Measurements from ENCODE around the gene CNOT8.

DNA sequence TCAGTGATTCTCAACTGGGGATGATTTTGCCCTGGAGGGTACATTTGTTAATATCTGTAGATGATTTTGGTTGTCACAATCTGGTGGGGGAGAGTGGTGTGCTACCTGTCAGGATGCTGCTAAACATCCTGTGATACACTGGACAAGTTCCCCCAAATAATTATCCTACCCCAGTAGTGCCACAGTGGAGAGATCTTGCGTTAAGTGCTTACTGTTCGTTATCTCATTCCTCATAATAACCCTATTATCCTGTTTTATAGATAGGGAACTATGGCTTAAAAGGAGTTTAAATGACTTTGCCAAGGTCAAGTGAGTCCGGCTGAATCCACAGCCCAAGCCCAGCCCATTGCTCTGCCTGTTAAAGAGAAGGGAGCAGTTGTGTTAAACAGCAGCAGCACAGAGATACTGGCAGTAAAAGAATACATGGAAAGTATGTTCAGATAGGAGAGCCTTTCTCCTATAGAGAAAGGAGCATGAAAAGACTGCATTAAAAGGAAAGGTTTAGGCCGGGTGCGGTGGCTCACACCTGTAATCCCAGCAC lies 15.4 kb downstream of the CNOT8 start:
- TF ChIP-seq, protein P1, sequence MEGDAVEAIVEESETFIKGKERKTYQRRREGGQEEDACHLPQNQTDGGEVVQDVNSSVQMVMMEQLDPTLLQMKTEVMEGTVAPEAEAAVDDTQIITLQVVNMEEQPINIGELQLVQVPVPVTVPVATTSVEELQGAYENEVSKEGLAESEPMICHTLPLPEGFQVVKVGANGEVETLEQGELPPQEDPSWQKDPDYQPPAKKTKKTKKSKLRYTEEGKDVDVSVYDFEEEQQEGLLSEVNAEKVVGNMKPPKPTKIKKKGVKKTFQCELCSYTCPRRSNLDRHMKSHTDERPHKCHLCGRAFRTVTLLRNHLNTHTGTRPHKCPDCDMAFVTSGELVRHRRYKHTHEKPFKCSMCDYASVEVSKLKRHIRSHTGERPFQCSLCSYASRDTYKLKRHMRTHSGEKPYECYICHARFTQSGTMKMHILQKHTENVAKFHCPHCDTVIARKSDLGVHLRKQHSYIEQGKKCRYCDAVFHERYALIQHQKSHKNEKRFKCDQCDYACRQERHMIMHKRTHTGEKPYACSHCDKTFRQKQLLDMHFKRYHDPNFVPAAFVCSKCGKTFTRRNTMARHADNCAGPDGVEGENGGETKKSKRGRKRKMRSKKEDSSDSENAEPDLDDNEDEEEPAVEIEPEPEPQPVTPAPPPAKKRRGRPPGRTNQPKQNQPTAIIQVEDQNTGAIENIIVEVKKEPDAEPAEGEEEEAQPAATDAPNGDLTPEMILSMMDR (IDR thresholded peaks at IDR 0.05; ENCODE audit: borderline replicate concordance, extremely low read depth, low read length, poor library complexity, severe bottlenecking) = no peak
- no peak for TF ChIP-seq EZH2 (IDR thresholded peaks at IDR 0.05; ENCODE audit: borderline replicate concordance, low read depth, low read length, severe bottlenecking)

Data from DND-41 (cell line).